ENCODE measurements around the gene ANGEL1. TPM values are rescaled to one million over a fixed set of nuclear protein-coding genes. Genes with fewer than 3 reads are reported as not detected.

ANGEL1 gene
- total and polyA plus RNA-seq, 3 donors from 2014 or later, result 126 to 150 (median 132) TPM

DNA sequence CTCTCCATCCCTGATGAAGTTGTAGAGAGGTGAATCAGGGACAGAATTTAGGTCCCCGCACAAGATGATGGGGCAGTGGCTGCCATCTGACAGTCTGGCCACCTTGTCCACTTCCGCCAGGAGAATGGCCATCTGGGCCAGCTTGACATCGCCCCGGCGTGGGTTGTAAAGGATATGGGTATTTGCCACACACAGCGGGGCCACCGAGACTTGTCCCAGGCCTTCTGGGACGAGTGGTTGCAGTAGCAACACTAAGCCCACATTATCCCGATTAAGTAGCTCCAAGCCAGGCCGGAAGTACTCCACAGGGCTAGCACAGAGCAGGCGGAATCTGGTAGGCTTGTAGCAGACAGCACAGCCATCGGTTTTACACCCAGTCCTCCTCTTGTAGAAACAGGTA is 6.2 kb downstream of the ANGEL1 start:
- Histone ChIP-seq H3K9me3 (no peaks in the 10 kb centered on the region), H3K4me3 (no peak overlapping the region), H3K27me3 (no peaks in the 10 kb centered on the region), H3K27ac (no peak overlapping the region), H3K4me1 (peaks cover 10% of the 10 kb centered on the region), H3K36me3 (ENCODE audit: low read depth, missing control alignments) (no peaks in the 10 kb centered on the region)
- WGBS, 2 donors, result 91 to 96% methylated on average over 11 to 12 of the region's 12 CpGs
- no peak for TF ChIP-seq POLR2A (IDR thresholded peaks at IDR 0.05)
- TF ChIP-seq, protein P1, sequence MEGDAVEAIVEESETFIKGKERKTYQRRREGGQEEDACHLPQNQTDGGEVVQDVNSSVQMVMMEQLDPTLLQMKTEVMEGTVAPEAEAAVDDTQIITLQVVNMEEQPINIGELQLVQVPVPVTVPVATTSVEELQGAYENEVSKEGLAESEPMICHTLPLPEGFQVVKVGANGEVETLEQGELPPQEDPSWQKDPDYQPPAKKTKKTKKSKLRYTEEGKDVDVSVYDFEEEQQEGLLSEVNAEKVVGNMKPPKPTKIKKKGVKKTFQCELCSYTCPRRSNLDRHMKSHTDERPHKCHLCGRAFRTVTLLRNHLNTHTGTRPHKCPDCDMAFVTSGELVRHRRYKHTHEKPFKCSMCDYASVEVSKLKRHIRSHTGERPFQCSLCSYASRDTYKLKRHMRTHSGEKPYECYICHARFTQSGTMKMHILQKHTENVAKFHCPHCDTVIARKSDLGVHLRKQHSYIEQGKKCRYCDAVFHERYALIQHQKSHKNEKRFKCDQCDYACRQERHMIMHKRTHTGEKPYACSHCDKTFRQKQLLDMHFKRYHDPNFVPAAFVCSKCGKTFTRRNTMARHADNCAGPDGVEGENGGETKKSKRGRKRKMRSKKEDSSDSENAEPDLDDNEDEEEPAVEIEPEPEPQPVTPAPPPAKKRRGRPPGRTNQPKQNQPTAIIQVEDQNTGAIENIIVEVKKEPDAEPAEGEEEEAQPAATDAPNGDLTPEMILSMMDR (IDR thresholded peaks at IDR 0.05), result no peak
- intact Hi-C loops (cut with DNase I; ENCODE audit: low total_unique reads), result no loop called here
- DNase-seq, result no peak

DNA sequence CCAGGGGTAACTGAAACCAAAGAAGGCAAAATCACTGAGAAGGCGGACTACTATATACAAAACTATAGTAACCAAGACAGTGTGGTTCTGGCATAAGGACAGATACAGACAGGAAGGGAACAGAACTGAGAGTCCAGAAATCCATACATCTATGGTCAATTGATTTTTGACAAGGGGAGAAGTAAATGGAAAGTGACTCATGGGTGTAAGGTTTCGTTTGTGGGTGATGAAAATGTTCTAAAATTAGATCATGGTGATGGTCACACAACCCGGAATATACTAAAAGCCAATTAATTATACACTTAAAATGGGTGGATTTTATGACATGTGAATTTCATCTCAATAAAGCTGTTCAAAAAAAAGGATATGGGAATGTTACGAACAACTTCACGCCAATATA is 18.7 kb downstream of the ANGEL1 start:
- Histone ChIP-seq H3K36me3 (ENCODE audit: low read depth, missing control alignments) (no peaks in the 10 kb centered on the region), H3K27ac (no peak overlapping the region), H3K4me3 (no peak overlapping the region), H3K4me1 (no peaks in the 10 kb centered on the region), H3K9me3 (no peaks in the 10 kb centered on the region), H3K27me3 (no peaks in the 10 kb centered on the region)
- no peak for DNase-seq
- TF ChIP-seq, protein P1 (IDR thresholded peaks at IDR 0.05), result no peak
- no peak for TF ChIP-seq POLR2A (IDR thresholded peaks at IDR 0.05)
- WGBS, 2 donors, result 93 to 94% methylated on average over 5 of the region's 5 CpGs
- intact Hi-C loops (cut with DNase I; ENCODE audit: low total_unique reads), result loop anchor here (10.0 kb wide), 1 partner anchor 249 kb away; no protein-coding TSS in a partner anchor

DNA sequence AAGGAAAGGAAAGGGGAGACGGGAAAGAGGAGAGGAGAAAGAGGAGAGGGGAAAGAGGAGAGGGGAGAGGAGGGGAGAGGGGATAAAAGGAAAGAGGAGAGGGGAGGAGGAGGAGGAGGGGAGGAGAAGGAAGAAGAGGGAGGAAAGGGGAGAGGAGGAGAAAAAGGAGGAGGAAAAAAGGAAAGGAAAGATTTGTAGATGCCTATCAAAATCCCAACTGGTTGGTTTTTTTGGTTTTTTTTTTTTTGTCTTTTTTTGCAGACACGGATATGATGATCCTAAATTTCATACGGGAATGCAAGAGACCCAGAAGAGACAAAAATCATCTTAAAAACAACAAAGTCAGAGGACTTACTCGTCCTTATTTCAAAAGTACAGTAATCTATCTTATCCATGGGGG is 19.4 kb downstream of the ANGEL1 start:
- no peak for DNase-seq
- H3K27me3 ChIP-seq, result no peaks in the 10 kb centered on the region
- H3K27ac ChIP-seq, result no peak overlapping the region
- H3K4me1 ChIP-seq, result no peaks in the 10 kb centered on the region
- no peak overlapping the region for H3K4me3 ChIP-seq
- H3K9me3 ChIP-seq, result no peaks in the 10 kb centered on the region
- WGBS, 2 donors, result 86 to 94% methylated on average over 4 of the region's 4 CpGs
- TF ChIP-seq POLR2A (IDR thresholded peaks at IDR 0.05), result no peak
- TF ChIP-seq, protein P1 (IDR thresholded peaks at IDR 0.05), result no peak
- H3K36me3 ChIP-seq (ENCODE audit: low read depth, missing control alignments), result no peaks in the 10 kb centered on the region
- intact Hi-C loops (cut with DNase I; ENCODE audit: low total_unique reads), result loop anchor here (10.0 kb wide), 1 partner anchor 249 kb away; no protein-coding TSS in a partner anchor

DNA sequence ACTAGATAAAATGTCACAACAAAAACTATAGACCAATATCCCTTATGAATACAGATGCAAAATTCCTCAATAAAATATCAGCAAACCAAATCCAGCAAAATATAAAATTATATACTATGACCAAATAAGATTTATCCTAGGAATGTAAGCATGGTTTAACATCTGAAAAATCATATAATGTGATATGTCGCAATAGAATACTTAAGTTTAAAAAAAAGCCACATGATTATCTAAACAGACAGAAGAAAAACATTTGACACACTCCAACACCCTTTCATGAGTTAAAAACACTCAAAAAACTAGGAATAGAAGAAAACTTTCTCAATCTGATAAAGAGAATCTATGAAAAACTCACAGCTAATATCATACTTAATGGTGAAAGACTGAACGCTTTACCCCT is 20.3 kb downstream of the ANGEL1 start:
- no peaks in the 10 kb centered on the region for H3K9me3 ChIP-seq
- no peak overlapping the region for H3K4me3 ChIP-seq
- DNase-seq, result no peak
- H3K27ac ChIP-seq, result no peak overlapping the region
- no peaks in the 10 kb centered on the region for H3K36me3 ChIP-seq (ENCODE audit: low read depth, missing control alignments)
- TF ChIP-seq, protein P1 (IDR thresholded peaks at IDR 0.05), result no peak
- TF ChIP-seq POLR2A (IDR thresholded peaks at IDR 0.05), result no peak
- no peaks in the 10 kb centered on the region for H3K27me3 ChIP-seq
- H3K4me1 ChIP-seq, result no peaks in the 10 kb centered on the region
- 86 to 98% methylated on average over 2 of the region's 2 CpGs for WGBS, 2 donors
- intact Hi-C loops (cut with DNase I; ENCODE audit: low total_unique reads), result loop anchor here (10.0 kb wide), 1 partner anchor 248 kb away; no protein-coding TSS in a partner anchor

DNA sequence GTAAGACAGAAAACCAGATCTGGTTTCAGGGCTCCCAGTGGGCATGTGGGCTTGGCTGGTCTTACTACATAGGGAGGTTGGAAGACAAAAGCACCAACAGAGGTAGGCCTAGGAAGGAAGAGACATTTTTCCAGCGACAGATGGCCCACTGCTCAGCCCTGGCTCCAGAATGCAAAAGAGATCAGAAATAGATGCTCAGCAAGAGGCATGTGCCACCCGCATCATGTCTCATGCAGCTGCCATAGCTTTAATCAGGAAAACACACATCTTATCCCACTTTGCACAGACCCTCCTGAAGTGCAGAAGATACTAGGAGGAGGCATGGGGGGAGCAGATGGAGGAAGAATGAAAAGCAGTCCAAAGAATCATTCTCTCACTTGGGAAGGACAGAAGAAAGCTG is 26.1 kb downstream of the ANGEL1 start:
- H3K9me3 ChIP-seq, result no peaks in the 10 kb centered on the region
- 90 to 94% methylated on average over 2 of the region's 2 CpGs for WGBS, 2 donors
- no peak overlapping the region for H3K4me3 ChIP-seq
- peaks cover 8% of the 10 kb centered on the region for H3K4me1 ChIP-seq
- no peak for TF ChIP-seq POLR2A (IDR thresholded peaks at IDR 0.05)
- TF ChIP-seq, protein P1 (IDR thresholded peaks at IDR 0.05), result no peak
- no peak for DNase-seq
- intact Hi-C loops (cut with DNase I; ENCODE audit: low total_unique reads), result no loop called here
- no peaks in the 10 kb centered on the region for H3K36me3 ChIP-seq (ENCODE audit: low read depth, missing control alignments)
- H3K27me3 ChIP-seq, result no peaks in the 10 kb centered on the region
- H3K27ac ChIP-seq, result no peak overlapping the region

Measured in testis (tissue), 3 donors.